Caco-2 (cell line): ENCODE data around the gene XIRP2. TPM values are rescaled to one million over a fixed set of nuclear protein-coding genes. Genes with fewer than 3 reads are reported as not detected.

ENCODE experiments used
- BruUV-seq: library from RNA; stranded (reverse); fragments of 400-500 nt; replicated peaks from 2 replicates; lab custom pipeline; 2021; lab: Mats Ljungman, UMichigan
- CTCF ChIA-PET: fragments of 300-600 bp; sonication (Branson Sonifier 250); formaldehyde crosslinking; loops from one replicate; lab custom pipeline; 2022; ENCODE audit warnings: antibody characterized with exemption; lab: Charles Lee
- POLR2A ChIA-PET: fragments of 300-600 bp; sonication (Branson Sonifier 250); formaldehyde crosslinking; loops from one replicate; lab custom pipeline; 2022; ENCODE audit warnings: antibody characterized with exemption; lab: Charles Lee
- DNase-seq, 2 experiments: peaks; one replicate each; pipeline versions ENCODE4 v3.0.0 to v3.0.0-alpha.2; 2020 to 2022
- H3K27me3 ChIP-seq: replicated peaks from 2 replicates; pipeline ENCODE4 v1.6.0; 2011; ENCODE audit warnings: low read length; ENCODE audit not compliant: control insufficient read depth, insufficient read depth
- H3K36me3 ChIP-seq: 2 replicates; pipeline ENCODE4 v1.5.1; 2011; ENCODE audit warnings: low read length; ENCODE audit not compliant: control insufficient read depth, insufficient read depth
- H3K4me1 ChIP-seq: fragments of 250-450 bp; sonication (Bioruptor Pico); 2 replicates; pipeline ENCODE4 v1.5.1; 2020; ENCODE audit warnings: mild to moderate bottlenecking
- H3K4me3 ChIP-seq: 2 replicates; pipeline ENCODE4 v1.5.1; 2011; ENCODE audit warnings: low read depth, mild to moderate bottlenecking, control low read depth, low read length
- H3K9me3 ChIP-seq: fragments of 250-450 bp; sonication (Bioruptor Pico); 2 replicates; pipeline ENCODE4 v1.5.1; 2020; ENCODE audit warnings: mild to moderate bottlenecking, moderate library complexity
- H3K27ac Mint-ChIP-seq: one replicate; pipeline ENCODE4 v1.8.0; 2022; ENCODE audit warnings: mixed read lengths; ENCODE audit not compliant: unreplicated experiment
- H3K27me3 Mint-ChIP-seq: one replicate; pipeline ENCODE4 v1.8.0; 2022; ENCODE audit warnings: mixed read lengths; ENCODE audit not compliant: insufficient read depth, unreplicated experiment
- H3K36me3 Mint-ChIP-seq: one replicate; pipeline ENCODE4 v1.8.0; 2022; ENCODE audit warnings: mild to moderate bottlenecking, mixed read lengths; ENCODE audit not compliant: insufficient read depth, unreplicated experiment
- H3K4me1 Mint-ChIP-seq: one replicate; pipeline ENCODE4 v1.8.0; 2022; ENCODE audit warnings: low read depth, mixed read lengths; ENCODE audit not compliant: unreplicated experiment
- H3K4me3 Mint-ChIP-seq: one replicate; pipeline ENCODE4 v1.8.0; 2022; ENCODE audit warnings: mild to moderate bottlenecking, moderate library complexity, mixed read lengths; ENCODE audit not compliant: unreplicated experiment
- H3K9me3 Mint-ChIP-seq: one replicate; pipeline ENCODE4 v1.8.0; 2022; ENCODE audit warnings: mixed read lengths; ENCODE audit not compliant: unreplicated experiment
- intact Hi-C: fragments of 100-400 bp; cut with micrococcal nuclease; formaldehyde crosslinking; loops from one replicate; pipeline ENCODE4 v1.10.0; 2022; ENCODE audit not compliant: unreplicated experiment
- total RNA-seq: library from RNA; stranded (reverse); gene quantifications from 2 replicates; pipeline ENCODE4 v1.2.3, GENCODE V29; 2022
- TF ChIP-seq, protein P1 (sequence below), 2 experiments: fragments of 200-600 bp in 1 of 2; IDR thresholded peaks; 1 replicate in 1 of 2; 2 replicates in 1 of 2; pipeline versions ENCODE4 v1.5.1 to v1.8.0; 2011 to 2022; ENCODE audit warnings: antibody characterized with exemption in 1 of 2, control low read depth in 1 of 2, inconsistent platforms in 1 of 2, low read depth in 1 of 2, low read length in 1 of 2, mild to moderate bottlenecking in 1 of 2, moderate library complexity in 1 of 2; ENCODE audit not compliant: insufficient read depth in 1 of 2, severe bottlenecking in 1 of 2, unreplicated experiment in 1 of 2

Gene XIRP2
- total RNA-seq, 1 experiment from 2014 or later, result not detected

- no peak overlapping the region for H3K4me3 ChIP-seq
- Mint-ChIP-seq H3K4me1 (no peaks in the 10 kb centered on the region), H3K27me3 (no peaks in the 10 kb centered on the region), H3K27ac (no peak overlapping the region), H3K36me3 (no peaks in the 10 kb centered on the region), H3K9me3 (peaks cover 16% of the 10 kb centered on the region), H3K4me3 (no peak overlapping the region)
- H3K9me3 ChIP-seq, result no peaks in the 10 kb centered on the region
- intact Hi-C loops, result no loop called here
- TF ChIP-seq, protein P1, sequence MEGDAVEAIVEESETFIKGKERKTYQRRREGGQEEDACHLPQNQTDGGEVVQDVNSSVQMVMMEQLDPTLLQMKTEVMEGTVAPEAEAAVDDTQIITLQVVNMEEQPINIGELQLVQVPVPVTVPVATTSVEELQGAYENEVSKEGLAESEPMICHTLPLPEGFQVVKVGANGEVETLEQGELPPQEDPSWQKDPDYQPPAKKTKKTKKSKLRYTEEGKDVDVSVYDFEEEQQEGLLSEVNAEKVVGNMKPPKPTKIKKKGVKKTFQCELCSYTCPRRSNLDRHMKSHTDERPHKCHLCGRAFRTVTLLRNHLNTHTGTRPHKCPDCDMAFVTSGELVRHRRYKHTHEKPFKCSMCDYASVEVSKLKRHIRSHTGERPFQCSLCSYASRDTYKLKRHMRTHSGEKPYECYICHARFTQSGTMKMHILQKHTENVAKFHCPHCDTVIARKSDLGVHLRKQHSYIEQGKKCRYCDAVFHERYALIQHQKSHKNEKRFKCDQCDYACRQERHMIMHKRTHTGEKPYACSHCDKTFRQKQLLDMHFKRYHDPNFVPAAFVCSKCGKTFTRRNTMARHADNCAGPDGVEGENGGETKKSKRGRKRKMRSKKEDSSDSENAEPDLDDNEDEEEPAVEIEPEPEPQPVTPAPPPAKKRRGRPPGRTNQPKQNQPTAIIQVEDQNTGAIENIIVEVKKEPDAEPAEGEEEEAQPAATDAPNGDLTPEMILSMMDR (IDR thresholded peaks at IDR 0.05; ENCODE audit: insufficient read depth in 1 of 2, low read depth in 1 of 2, low read length in 1 of 2, severe bottlenecking in 1 of 2, unreplicated experiment in 1 of 2), result no peak
- POLR2A ChIA-PET, result no interaction called here
- CTCF ChIA-PET, result no interaction called here
- BruUV-seq, result no TSS peak
- H3K36me3 ChIP-seq, result no peaks in the 10 kb centered on the region
- no peaks in the 10 kb centered on the region for H3K27me3 ChIP-seq
- no peaks in the 10 kb centered on the region for H3K4me1 ChIP-seq
- no peak for DNase-seq
Observed at GRCh38 chr2:167182403-167182802, 294.1 kb downstream of the XIRP2 start.

DNA sequence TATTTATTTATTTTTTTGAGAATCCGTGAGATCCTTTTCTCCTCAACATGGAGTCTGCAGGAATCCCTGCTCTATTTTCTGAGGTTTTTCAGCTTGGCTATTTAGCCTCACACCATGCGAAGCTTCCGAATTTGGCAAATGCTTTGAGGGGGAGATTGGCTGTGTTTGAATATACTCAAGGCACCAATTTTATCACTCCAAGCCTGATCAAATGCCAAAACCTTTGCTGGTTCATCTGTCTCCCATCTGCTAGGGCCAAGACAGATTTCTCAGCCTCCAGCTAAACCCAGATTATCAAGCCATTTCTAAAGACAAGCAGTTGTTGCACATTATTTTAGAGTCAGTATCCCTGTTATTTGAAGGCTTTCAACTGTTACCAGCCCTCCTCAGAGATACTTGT, 295.7 kb downstream of the XIRP2 start:
- intact Hi-C loops, result no loop called here
- H3K27ac Mint-ChIP-seq, result no peak overlapping the region
- TF ChIP-seq, protein P1 (IDR thresholded peaks at IDR 0.05; ENCODE audit: insufficient read depth in 1 of 2, low read depth in 1 of 2, low read length in 1 of 2, severe bottlenecking in 1 of 2, unreplicated experiment in 1 of 2), result no peak
- Histone ChIP-seq H3K27me3 (no peaks in the 10 kb centered on the region), H3K9me3 (no peaks in the 10 kb centered on the region), H3K36me3 (no peaks in the 10 kb centered on the region), H3K4me3 (no peak overlapping the region), H3K4me1 (no peaks in the 10 kb centered on the region)
- no peak for DNase-seq
- H3K4me3 Mint-ChIP-seq, result no peak overlapping the region
- H3K36me3 Mint-ChIP-seq, result no peaks in the 10 kb centered on the region
- peaks cover 16% of the 10 kb centered on the region for H3K9me3 Mint-ChIP-seq
- no peaks in the 10 kb centered on the region for H3K4me1 Mint-ChIP-seq
- H3K27me3 Mint-ChIP-seq, result no peaks in the 10 kb centered on the region
- no TSS peak for BruUV-seq
- ChIA-PET CTCF (no interaction called here), POLR2A (no interaction called here)

- Mint-ChIP-seq H3K27ac (no peak overlapping the region), H3K4me1 (no peaks in the 10 kb centered on the region), H3K9me3 (no peaks in the 10 kb centered on the region), H3K27me3 (no peaks in the 10 kb centered on the region), H3K36me3 (no peaks in the 10 kb centered on the region), H3K4me3 (no peak overlapping the region)
- no peaks in the 10 kb centered on the region for H3K9me3 ChIP-seq
- no peak for DNase-seq
- no peak overlapping the region for H3K4me3 ChIP-seq
- ChIA-PET CTCF (no interaction called here), POLR2A (no interaction called here)
- H3K27me3 ChIP-seq, result no peaks in the 10 kb centered on the region
- intact Hi-C loops, result no loop called here
- TF ChIP-seq, protein P1 (IDR thresholded peaks at IDR 0.05; ENCODE audit: insufficient read depth in 1 of 2, low read depth in 1 of 2, low read length in 1 of 2, severe bottlenecking in 1 of 2, unreplicated experiment in 1 of 2), result no peak
- H3K4me1 ChIP-seq, result no peaks in the 10 kb centered on the region
- H3K36me3 ChIP-seq, result no peaks in the 10 kb centered on the region
- BruUV-seq, result no TSS peak
Observed at GRCh38 chr2:167186465-167186864, 298.2 kb downstream of the XIRP2 start.
